ENCODE measurements around the gene SAMD11.

SAMD11 gene

GRCh38 chr1:958823-959730 is 35.4 kb downstream of the SAMD11 start, which contains the start of gene NOC2L:
TSS of gene NOC2L (minus strand) at chr1:959256. CDS start at chr1:959240, 16 bp downstream.
- no peaks in the 10 kb centered on the region for H3F3A ChIP-seq (ENCODE audit: low read depth)
- TF ChIP-seq EZH2phosphoT487 (IDR thresholded peaks at IDR 0.05; ENCODE audit: borderline replicate concordance) (no peak), CTCF (conservative IDR thresholded peaks at IDR 0.05; ENCODE audit: low read length) (no peak)
- H3K79me2 ChIP-seq (ENCODE audit: insufficient read depth, low read length): peaks cover 29% of the 10 kb centered on the region
- H2AFZ ChIP-seq (ENCODE audit: low read length): peak within 1 kb of the TSS; percentile 87
- peak within 1 kb of the TSS; percentile 97 for H3K9ac ChIP-seq (ENCODE audit: low read depth, low read length, poor library complexity, severe bottlenecking)
- no peaks in the 10 kb centered on the region for H3K9me2 ChIP-seq (replicated peaks; ENCODE audit: low read depth, low read length)
- peak within 1 kb of the TSS; percentile 98 for H3K4me2 ChIP-seq (ENCODE audit: low read depth, low read length, poor library complexity, severe bottlenecking)
- peaks cover 18% of the 10 kb centered on the region; the same call in 1 of the 2 replicates for H3K36me3 ChIP-seq (ENCODE audit: insufficient read depth, low read length)
- peaks cover 14% of the 10 kb centered on the region for H4K20me1 ChIP-seq (ENCODE audit: insufficient read depth, low read length, poor library complexity, severe bottlenecking)
- no peaks in the 10 kb centered on the region for H3K27me3 ChIP-seq (ENCODE audit: insufficient read depth, low read length, poor library complexity, severe bottlenecking)
- peak within 1 kb of the TSS; percentile 100 for H3K4me3 ChIP-seq (ENCODE audit: low read length, poor library complexity, severe bottlenecking)
- no peaks in the 10 kb centered on the region for H3K9me3 ChIP-seq (ENCODE audit: insufficient read depth, low read depth, low read length)
- peaks cover 15% of the 10 kb centered on the region for H3K4me1 ChIP-seq (ENCODE audit: insufficient read depth, low read length, poor library complexity, severe bottlenecking)

GRCh38 chr1:959731-960362 is 36.1 kb downstream of the SAMD11 start:
- no peaks in the 10 kb centered on the region for H3K9me3 ChIP-seq (ENCODE audit: insufficient read depth, low read depth, low read length)
- H3K36me3 ChIP-seq (ENCODE audit: insufficient read depth, low read length): peaks cover 13% of the 10 kb centered on the region; the same call in 1 of the 2 replicates
- no peaks in the 10 kb centered on the region for H3F3A ChIP-seq (ENCODE audit: low read depth)
- H2AFZ ChIP-seq (ENCODE audit: low read length): peak overlapping the region; percentile 87
- TF ChIP-seq CTCF (conservative IDR thresholded peaks at IDR 0.05; ENCODE audit: low read length): no peak
- no peak for TF ChIP-seq EZH2phosphoT487 (IDR thresholded peaks at IDR 0.05; ENCODE audit: borderline replicate concordance)
- peak overlapping the region; percentile 97 for H3K9ac ChIP-seq (ENCODE audit: low read depth, low read length, poor library complexity, severe bottlenecking)
- H3K79me2 ChIP-seq (ENCODE audit: insufficient read depth, low read length): peaks cover 29% of the 10 kb centered on the region
- peaks cover 15% of the 10 kb centered on the region for H3K4me1 ChIP-seq (ENCODE audit: insufficient read depth, low read length, poor library complexity, severe bottlenecking)
- H3K9me2 ChIP-seq (replicated peaks; ENCODE audit: low read depth, low read length): no peaks in the 10 kb centered on the region
- H3K27me3 ChIP-seq (ENCODE audit: insufficient read depth, low read length, poor library complexity, severe bottlenecking): no peaks in the 10 kb centered on the region
- H3K4me3 ChIP-seq (ENCODE audit: low read length, poor library complexity, severe bottlenecking): peak overlapping the region; percentile 100
- H3K4me2 ChIP-seq (ENCODE audit: low read depth, low read length, poor library complexity, severe bottlenecking): peak overlapping the region; percentile 98
- peaks cover 14% of the 10 kb centered on the region for H4K20me1 ChIP-seq (ENCODE audit: insufficient read depth, low read length, poor library complexity, severe bottlenecking)

GRCh38 chr1:960363-961131 is 36.8 kb downstream of the SAMD11 start, which contains the start of gene KLHL17:
TSS of gene KLHL17 (plus strand) at chr1:960584. CDS start at chr1:960694, 110 bp downstream.
- TF ChIP-seq CTCF (conservative IDR thresholded peaks at IDR 0.05; ENCODE audit: low read length) (no peak), EZH2phosphoT487 (IDR thresholded peaks at IDR 0.05; ENCODE audit: borderline replicate concordance) (no peak)
- Histone ChIP-seq H4K20me1 (ENCODE audit: insufficient read depth, low read length, poor library complexity, severe bottlenecking) (peaks cover 14% of the 10 kb centered on the region), H3K9ac (ENCODE audit: low read depth, low read length, poor library complexity, severe bottlenecking) (peak within 1 kb of the TSS; percentile 97), H3K9me2 (replicated peaks; ENCODE audit: low read depth, low read length) (no peaks in the 10 kb centered on the region), H3K79me2 (ENCODE audit: insufficient read depth, low read length) (peaks cover 29% of the 10 kb centered on the region), H3K4me2 (ENCODE audit: low read depth, low read length, poor library complexity, severe bottlenecking) (peak within 1 kb of the TSS; percentile 98), H3K4me1 (ENCODE audit: insufficient read depth, low read length, poor library complexity, severe bottlenecking) (peaks cover 15% of the 10 kb centered on the region), H3F3A (ENCODE audit: low read depth) (no peaks in the 10 kb centered on the region), H3K36me3 (ENCODE audit: insufficient read depth, low read length) (peaks cover 6% of the 10 kb centered on the region; the same call in 1 of the 2 replicates), H3K27me3 (ENCODE audit: insufficient read depth, low read length, poor library complexity, severe bottlenecking) (no peaks in the 10 kb centered on the region), H3K4me3 (ENCODE audit: low read length, poor library complexity, severe bottlenecking) (peak within 1 kb of the TSS; percentile 100), H3K9me3 (ENCODE audit: insufficient read depth, low read depth, low read length) (no peaks in the 10 kb centered on the region), H2AFZ (ENCODE audit: low read length) (peak within 1 kb of the TSS; percentile 87)
